Type B pancreatic cell (in vitro differentiated cells): ENCODE data around the gene TTC28. TPM values are rescaled to one million over a fixed set of nuclear protein-coding genes. Genes with fewer than 3 reads are reported as not detected.

Source experiments
- DNase-seq: peaks from one replicate; pipeline ENCODE4 v3.0.0; 2021; ENCODE audit warnings: mixed read lengths; ENCODE audit not compliant: unreplicated experiment; ENCODE audit errors: extremely low spot score
- H3K27ac Mint-ChIP-seq: 2 replicates; pipeline ENCODE4 v1.8.0; 2021; ENCODE audit warnings: mild to moderate bottlenecking, mixed read lengths
- H3K27me3 Mint-ChIP-seq: 2 replicates; pipeline ENCODE4 v1.8.0; 2021; ENCODE audit warnings: mixed read lengths
- H3K36me3 Mint-ChIP-seq: 2 replicates; pipeline ENCODE4 v1.8.0; 2021; ENCODE audit warnings: mixed read lengths
- H3K4me1 Mint-ChIP-seq: one replicate; pipeline ENCODE4 v1.8.0; 2021; ENCODE audit warnings: mixed read lengths; ENCODE audit not compliant: unreplicated experiment
- H3K4me3 Mint-ChIP-seq: 2 replicates; pipeline ENCODE4 v1.8.0; 2021; ENCODE audit warnings: mild to moderate bottlenecking, mixed read lengths
- H3K9me3 Mint-ChIP-seq: 2 replicates; pipeline ENCODE4 v1.8.0; 2021; ENCODE audit warnings: mixed read lengths
- total RNA-seq: library from RNA; stranded (reverse); gene quantifications from 2 replicates; pipeline ENCODE4 v1.2.1, GENCODE V29; 2021; ENCODE audit warnings: low replicate concordance
- TF ChIP-seq, protein P1 (sequence below): fragments of 200-600 bp; sonication (generic); conservative IDR thresholded peaks from 2 replicates; pipeline ENCODE4 v1.5.0; 2021; ENCODE audit warnings: antibody characterized with exemption, mild to moderate bottlenecking

The TTC28 gene
- total RNA-seq, 1 donor from 2014 or later, result 59.2 TPM

DNA sequence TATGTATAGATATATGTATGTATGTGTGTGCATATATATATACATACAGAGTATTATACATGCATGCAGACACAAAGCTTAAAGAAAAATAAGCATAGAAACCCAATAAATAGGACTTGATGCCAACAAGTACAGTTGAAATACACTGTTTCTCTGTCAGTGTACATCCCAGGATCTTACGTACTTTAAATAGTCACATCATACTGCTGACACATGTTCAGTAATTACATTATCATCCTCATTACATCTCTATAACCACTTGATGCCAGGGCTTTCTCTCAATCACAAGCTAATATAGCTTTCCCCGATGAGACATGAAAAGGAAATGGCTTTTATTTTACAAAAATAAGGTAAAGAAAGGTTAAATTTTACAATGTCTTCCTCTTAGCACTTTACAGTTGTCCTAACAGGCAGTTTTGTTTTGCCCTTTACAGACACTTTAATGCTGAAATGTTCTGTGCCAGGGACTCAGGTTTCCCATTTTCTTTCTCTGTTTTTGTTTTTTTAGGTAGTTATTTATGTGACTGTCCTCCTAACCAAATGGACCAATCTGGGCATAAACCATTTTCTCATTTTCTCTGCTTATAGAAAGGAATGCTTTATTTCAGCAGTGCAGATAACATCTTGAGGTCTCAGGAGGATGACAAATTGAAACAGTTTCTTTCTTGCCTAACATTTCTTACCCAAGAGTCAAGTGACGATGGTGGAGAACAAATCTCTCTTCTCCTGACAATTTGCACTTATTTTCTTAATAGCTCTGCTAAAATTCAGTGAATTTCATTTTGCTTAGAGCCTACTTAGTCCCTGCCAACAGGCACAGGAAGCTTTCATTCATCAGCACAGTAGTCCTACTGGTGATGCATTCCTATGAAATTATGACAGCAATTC, 350.2 kb downstream of the TTC28 start:
- Mint-ChIP-seq H3K9me3 (no peaks in the 10 kb centered on the region), H3K36me3 (no peaks in the 10 kb centered on the region), H3K4me1 (peaks cover 27% of the 10 kb centered on the region), H3K4me3 (no peak overlapping the region), H3K27ac (peak overlapping the region; percentile 43), H3K27me3 (no peaks in the 10 kb centered on the region)
- TF ChIP-seq, protein P1, sequence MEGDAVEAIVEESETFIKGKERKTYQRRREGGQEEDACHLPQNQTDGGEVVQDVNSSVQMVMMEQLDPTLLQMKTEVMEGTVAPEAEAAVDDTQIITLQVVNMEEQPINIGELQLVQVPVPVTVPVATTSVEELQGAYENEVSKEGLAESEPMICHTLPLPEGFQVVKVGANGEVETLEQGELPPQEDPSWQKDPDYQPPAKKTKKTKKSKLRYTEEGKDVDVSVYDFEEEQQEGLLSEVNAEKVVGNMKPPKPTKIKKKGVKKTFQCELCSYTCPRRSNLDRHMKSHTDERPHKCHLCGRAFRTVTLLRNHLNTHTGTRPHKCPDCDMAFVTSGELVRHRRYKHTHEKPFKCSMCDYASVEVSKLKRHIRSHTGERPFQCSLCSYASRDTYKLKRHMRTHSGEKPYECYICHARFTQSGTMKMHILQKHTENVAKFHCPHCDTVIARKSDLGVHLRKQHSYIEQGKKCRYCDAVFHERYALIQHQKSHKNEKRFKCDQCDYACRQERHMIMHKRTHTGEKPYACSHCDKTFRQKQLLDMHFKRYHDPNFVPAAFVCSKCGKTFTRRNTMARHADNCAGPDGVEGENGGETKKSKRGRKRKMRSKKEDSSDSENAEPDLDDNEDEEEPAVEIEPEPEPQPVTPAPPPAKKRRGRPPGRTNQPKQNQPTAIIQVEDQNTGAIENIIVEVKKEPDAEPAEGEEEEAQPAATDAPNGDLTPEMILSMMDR, result no peak
- no peak for DNase-seq

- no peak overlapping the region for H3K4me3 Mint-ChIP-seq
- no peak overlapping the region for H3K27ac Mint-ChIP-seq
- no peaks in the 10 kb centered on the region for H3K36me3 Mint-ChIP-seq
- H3K9me3 Mint-ChIP-seq, result no peaks in the 10 kb centered on the region
- H3K27me3 Mint-ChIP-seq, result no peaks in the 10 kb centered on the region
- TF ChIP-seq, protein P1, result no peak
- DNase-seq, result no peak
- H3K4me1 Mint-ChIP-seq, result peaks cover 27% of the 10 kb centered on the region
These were observed 350.9 kb downstream of the TTC28 start for GRCh38 chr22:28328756-28329155.

DNA sequence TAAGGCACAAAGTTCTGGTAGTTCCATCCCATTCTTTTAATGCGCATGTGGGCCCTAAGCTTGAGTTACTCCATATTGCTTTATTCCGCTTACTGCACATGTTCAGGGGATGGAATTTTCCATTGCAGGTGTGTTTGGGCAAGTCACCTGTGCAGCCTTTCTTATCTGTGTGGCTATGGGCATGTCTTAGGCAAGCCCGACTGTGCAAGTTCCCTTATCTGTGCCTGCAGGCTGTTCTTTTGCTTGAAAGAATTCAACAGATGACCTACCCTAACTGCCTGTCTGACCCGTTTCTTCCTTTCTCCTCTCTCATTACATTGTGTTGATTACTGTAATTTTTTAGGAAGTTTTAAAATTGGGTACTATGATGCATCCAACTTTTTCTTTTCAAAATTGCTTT, 363.6 kb downstream of the TTC28 start:
- peak overlapping the region; percentile 91 for H3K27ac Mint-ChIP-seq
- H3K36me3 Mint-ChIP-seq, result peaks cover 25% of the 10 kb centered on the region
- no peaks in the 10 kb centered on the region for H3K27me3 Mint-ChIP-seq
- TF ChIP-seq, protein P1, result no peak
- no peak overlapping the region for H3K4me3 Mint-ChIP-seq
- DNase-seq, result no peak
- H3K9me3 Mint-ChIP-seq, result peaks cover 26% of the 10 kb centered on the region
- H3K4me1 Mint-ChIP-seq, result no peaks in the 10 kb centered on the region

GRCh38 chr22:28314959-28315358, 364.7 kb downstream of the TTC28 start:
- peak overlapping the region; percentile 62 for H3K4me3 Mint-ChIP-seq
- H3K36me3 Mint-ChIP-seq, result peaks cover 25% of the 10 kb centered on the region
- peaks cover 26% of the 10 kb centered on the region for H3K9me3 Mint-ChIP-seq
- no peaks in the 10 kb centered on the region for H3K27me3 Mint-ChIP-seq
- peak overlapping the region; percentile 91 for H3K27ac Mint-ChIP-seq
- TF ChIP-seq, protein P1, result no peak
- no peak for DNase-seq
- no peaks in the 10 kb centered on the region for H3K4me1 Mint-ChIP-seq

DNA sequence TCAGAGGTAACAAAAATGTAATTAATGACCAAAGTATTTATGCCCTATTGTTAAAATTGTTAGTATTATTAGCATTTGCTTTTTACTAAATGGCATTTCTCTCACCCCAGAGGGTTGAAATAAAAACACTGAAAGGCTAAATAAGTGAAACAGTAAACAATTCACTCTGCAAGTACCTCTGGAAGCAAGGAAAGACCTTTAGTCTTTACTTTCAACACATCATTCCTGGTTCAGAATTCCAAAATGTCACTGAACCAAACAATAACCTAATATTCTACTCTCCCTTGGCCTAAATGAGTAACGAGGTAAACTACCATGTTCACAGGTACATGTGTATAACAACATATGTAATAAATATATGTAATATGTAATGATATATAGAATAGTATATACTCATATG, 369.3 kb downstream of the TTC28 start:
- Mint-ChIP-seq H3K9me3 (peaks cover 22% of the 10 kb centered on the region), H3K4me3 (no peak overlapping the region), H3K27me3 (no peaks in the 10 kb centered on the region), H3K36me3 (peaks cover 17% of the 10 kb centered on the region), H3K4me1 (peaks cover 3% of the 10 kb centered on the region), H3K27ac (no peak overlapping the region)
- TF ChIP-seq, protein P1, result no peak
- DNase-seq, result no peak
